NT2/D1 (cell line): Measurements from ENCODE around the gene ATE1.

ENCODE experiments used
- SUZ12 ChIP-seq: IDR thresholded peaks from 2 replicates; pipeline ENCODE4 v1.6.1; 2011; ENCODE audit not compliant: insufficient read length, insufficient read depth; ENCODE audit errors: extremely low read depth
- YY1 ChIP-seq: IDR thresholded peaks from 2 replicates; pipeline ENCODE4 v1.6.1; 2011; ENCODE audit not compliant: insufficient read length, insufficient read depth
- ZNF274 ChIP-seq: IDR thresholded peaks from 2 replicates; pipeline ENCODE4 v1.6.1; 2011; ENCODE audit warnings: mild to moderate bottlenecking, low read depth, low read length

DNA sequence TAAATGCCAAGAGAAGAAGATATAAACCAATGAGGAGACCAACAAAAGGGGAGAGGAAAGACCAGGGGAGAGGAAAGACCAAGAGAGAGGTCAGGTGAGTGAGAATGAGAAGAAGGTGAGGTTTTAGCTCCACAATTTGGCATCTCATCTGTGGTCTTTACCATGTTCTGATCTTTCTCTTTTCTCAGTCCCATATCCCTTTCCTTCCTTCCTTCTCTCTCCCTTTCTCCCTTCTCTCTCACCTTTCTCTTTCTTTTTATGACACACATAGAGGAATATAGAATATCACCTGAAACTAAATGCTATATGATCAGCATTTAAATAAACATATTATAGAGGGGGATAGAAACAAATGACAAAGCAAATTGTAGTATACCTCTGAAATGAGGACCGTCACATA is 57.4 kb downstream of the ATE1 start:
- no peak for TF ChIP-seq ZNF274
- no peak for TF ChIP-seq SUZ12
- no peak for TF ChIP-seq YY1
